Trophoblast cell (in vitro differentiated cells and primary cell): ENCODE measurements around the gene KRTAP1-1.
"Not testable (repeated sequence)": the region's sequence is repeated elsewhere in the genome, so short reads cannot be mapped to it uniquely, and the experiment has no call there.

Experiments used
- DNase-seq, 2 donors: peaks; one replicate each; pipeline ENCODE4 v3.0.0-alpha.2; 2016
- H2AFZ ChIP-seq: 2 replicates; pipeline ENCODE4 v1.6.1; 2013; ENCODE audit warnings: low read length, moderate library complexity, mild to moderate bottlenecking; ENCODE audit not compliant: insufficient read depth, poor library complexity
- H2AK5ac ChIP-seq: 2 replicates; pipeline ENCODE4 v1.6.1; 2013; ENCODE audit warnings: mild to moderate bottlenecking, low read length
- H2BK120ac ChIP-seq: 2 replicates; pipeline ENCODE4 v1.6.1; 2013; ENCODE audit warnings: low read length, mild to moderate bottlenecking, moderate library complexity; ENCODE audit not compliant: insufficient read depth, poor library complexity
- H2BK12ac ChIP-seq: 2 replicates; pipeline ENCODE4 v1.6.1; 2013; ENCODE audit warnings: mild to moderate bottlenecking, low read length, moderate library complexity
- H2BK5ac ChIP-seq: 2 replicates; pipeline ENCODE4 v1.6.1; 2013; ENCODE audit warnings: low read length, low read depth, moderate library complexity, mild to moderate bottlenecking; ENCODE audit not compliant: poor library complexity
- H3K14ac ChIP-seq: 2 replicates; pipeline ENCODE4 v1.6.1; 2013; ENCODE audit warnings: mild to moderate bottlenecking, low read length
- H3K18ac ChIP-seq: 2 replicates; pipeline ENCODE4 v1.6.1; 2013; ENCODE audit warnings: mild to moderate bottlenecking, low read length
- H3K23ac ChIP-seq: 2 replicates; pipeline ENCODE4 v1.6.1; 2013; ENCODE audit warnings: low read length
- H3K27ac ChIP-seq: 2 replicates; pipeline ENCODE4 v1.5.1; 2013; ENCODE audit warnings: low read depth, mild to moderate bottlenecking, inconsistent platforms, low read length, moderate library complexity
- H3K27me3 ChIP-seq: 2 replicates; pipeline ENCODE4 v1.6.1; 2013; ENCODE audit warnings: inconsistent platforms, mild to moderate bottlenecking, low read length, moderate library complexity; ENCODE audit not compliant: insufficient read depth
- H3K36me3 ChIP-seq, 2 experiments: 1 replicate in 1 of 2; 2 replicates in 1 of 2; pipeline ENCODE4 v1.6.1; 2013; ENCODE audit warnings: low read length in 2 of 2, mild to moderate bottlenecking in 2 of 2, moderate library complexity in 1 of 2; ENCODE audit not compliant: insufficient read depth in 2 of 2, control insufficient read depth in 1 of 2
- H3K4ac ChIP-seq: 2 replicates; pipeline ENCODE4 v1.6.1; 2013; ENCODE audit warnings: low read depth, mild to moderate bottlenecking, low read length, moderate library complexity
- H3K4me1 ChIP-seq, 2 experiments: 1 replicate in 1 of 2; 2 replicates in 1 of 2; pipeline ENCODE4 v1.6.1; 2013; ENCODE audit warnings: low read length in 2 of 2, mild to moderate bottlenecking in 2 of 2, moderate library complexity in 1 of 2; ENCODE audit not compliant: insufficient read depth in 2 of 2, control insufficient read depth in 1 of 2
- H3K4me2 ChIP-seq: 2 replicates; pipeline ENCODE4 v1.6.1; 2013; ENCODE audit warnings: inconsistent platforms, mild to moderate bottlenecking, low read length, moderate library complexity
- H3K4me3 ChIP-seq: 2 replicates; pipeline ENCODE4 v1.5.1; 2013; ENCODE audit warnings: mild to moderate bottlenecking, low read depth, low read length, inconsistent platforms
- H3K79me1 ChIP-seq: one replicate; pipeline ENCODE4 v1.6.1; 2013; ENCODE audit warnings: low read length
- H3K79me2 ChIP-seq: 2 replicates; pipeline ENCODE4 v1.6.1; 2013; ENCODE audit warnings: low read length, mild to moderate bottlenecking; ENCODE audit not compliant: control insufficient read depth, insufficient read depth, poor library complexity
- H3K9ac ChIP-seq: 2 replicates; pipeline ENCODE4 v1.6.1; 2013; ENCODE audit warnings: mild to moderate bottlenecking, low read length
- H3K9me3 ChIP-seq: 2 replicates; pipeline ENCODE4 v1.6.1; 2013; ENCODE audit warnings: low read depth, mild to moderate bottlenecking, control low read depth, inconsistent platforms, low read length; ENCODE audit not compliant: insufficient read depth
- H4K12ac ChIP-seq: 2 replicates; pipeline ENCODE4 v1.6.1; 2013; ENCODE audit warnings: low read depth, mild to moderate bottlenecking, low read length, moderate library complexity
- H4K8ac ChIP-seq: 2 replicates; pipeline ENCODE4 v1.6.1; 2013; ENCODE audit warnings: low read depth, mild to moderate bottlenecking, low read length, moderate library complexity
- H4K91ac ChIP-seq: one replicate; pipeline ENCODE4 v1.6.1; 2013; ENCODE audit warnings: low read depth, mild to moderate bottlenecking, low read length, moderate library complexity
- WGBS: extraction: QIAGEN DNeasy Blood & Tissue Kit; methylation state at CpG from one replicate; pipeline ENCODE4 v1.1.7; 2013; ENCODE audit warnings: missing lambda C conversion rate; ENCODE audit not compliant: insufficient read length, insufficient coverage; ENCODE audit errors: extremely low coverage; 5-methylcytosine and 5-hydroxymethylcytosine counted together

KRTAP1-1 gene

DNA sequence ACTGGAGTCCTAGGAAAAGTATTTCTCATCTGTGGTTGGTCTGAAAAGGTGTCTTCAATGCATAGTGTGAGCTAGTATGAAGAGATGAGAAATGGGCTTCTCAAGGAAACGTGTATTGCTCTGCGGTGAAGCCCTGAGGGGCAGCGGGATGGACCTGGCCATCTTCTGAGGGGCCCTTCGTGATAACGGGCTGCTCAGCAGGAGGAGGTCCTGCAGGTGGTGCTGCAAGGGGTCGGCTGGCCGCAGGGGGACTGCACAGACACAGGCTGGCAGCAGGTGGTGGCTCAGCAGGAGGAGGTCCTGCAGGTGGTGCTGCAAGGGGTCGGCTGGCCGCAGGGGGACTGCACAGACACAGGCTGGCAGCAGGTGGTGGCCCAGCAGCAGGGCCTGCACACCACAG, 13.3 kb upstream of the KRTAP1-1 start:
- not testable (repeated sequence) for H3K4me2 ChIP-seq, H3K18ac ChIP-seq, H4K8ac ChIP-seq, DNase-seq, H3K9me3 ChIP-seq, H2BK5ac ChIP-seq, H3K27me3 ChIP-seq, H3K4ac ChIP-seq, H3K23ac ChIP-seq, H3K4me3 ChIP-seq, H2AFZ ChIP-seq, H3K79me1 ChIP-seq, H2AK5ac ChIP-seq, H4K91ac ChIP-seq, H2BK120ac ChIP-seq, H3K4me1 ChIP-seq, H2BK12ac ChIP-seq, H3K79me2 ChIP-seq, H3K9ac ChIP-seq, H3K27ac ChIP-seq, H3K36me3 ChIP-seq, H3K14ac ChIP-seq, H4K12ac ChIP-seq
- no CpG with 5 or more reads among the region's 9 CpGs for WGBS

DNA sequence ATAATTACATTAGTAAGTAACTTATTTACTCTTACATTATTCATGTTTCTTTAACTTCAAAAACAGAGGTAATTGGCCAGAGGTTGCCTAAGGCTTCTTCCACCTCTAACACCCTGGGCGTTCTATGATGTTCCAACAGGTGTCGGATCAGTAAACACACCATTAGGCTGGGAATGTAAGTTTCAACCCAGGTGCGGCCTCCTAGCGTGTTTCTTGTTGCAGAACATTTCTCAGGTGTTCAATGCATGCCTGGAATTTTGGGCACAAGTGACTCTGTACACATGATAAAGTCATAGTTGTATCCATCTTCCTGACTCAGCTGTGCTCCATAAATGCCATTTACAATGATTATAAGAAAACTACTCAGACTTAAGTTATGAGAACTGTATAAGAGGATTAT, 12.8 kb upstream of the KRTAP1-1 start:
- no peaks in the 10 kb centered on the region for H3K36me3 ChIP-seq
- H4K91ac ChIP-seq, result no peak overlapping the region
- H3K9ac ChIP-seq, result no peak overlapping the region
- H2BK120ac ChIP-seq, result no peak overlapping the region
- no peaks in the 10 kb centered on the region for H3K9me3 ChIP-seq
- H3K79me2 ChIP-seq, result no peaks in the 10 kb centered on the region
- H3K14ac ChIP-seq, result no peak overlapping the region
- no peak overlapping the region for H4K8ac ChIP-seq
- no peak overlapping the region for H4K12ac ChIP-seq
- peaks cover 0 to 2% of the 10 kb centered on the region in 2 experiments for H3K4me1 ChIP-seq
- no peak overlapping the region for H2BK12ac ChIP-seq
- H2AFZ ChIP-seq, result no peak overlapping the region
- no peaks in the 10 kb centered on the region for H3K79me1 ChIP-seq
- WGBS, result no CpG with 5 or more reads among the region's 4 CpGs
- no peak overlapping the region for H3K27ac ChIP-seq
- peak; percentile 66 to 82 for DNase-seq
- H3K4me2 ChIP-seq, result no peak overlapping the region
- H3K27me3 ChIP-seq, result no peaks in the 10 kb centered on the region
- H3K4me3 ChIP-seq, result no peak overlapping the region
- H3K4ac ChIP-seq, result no peak overlapping the region
- no peak overlapping the region for H2BK5ac ChIP-seq
- H3K23ac ChIP-seq, result no peak overlapping the region
- no peak overlapping the region for H3K18ac ChIP-seq
- H2AK5ac ChIP-seq, result no peak overlapping the region

DNA sequence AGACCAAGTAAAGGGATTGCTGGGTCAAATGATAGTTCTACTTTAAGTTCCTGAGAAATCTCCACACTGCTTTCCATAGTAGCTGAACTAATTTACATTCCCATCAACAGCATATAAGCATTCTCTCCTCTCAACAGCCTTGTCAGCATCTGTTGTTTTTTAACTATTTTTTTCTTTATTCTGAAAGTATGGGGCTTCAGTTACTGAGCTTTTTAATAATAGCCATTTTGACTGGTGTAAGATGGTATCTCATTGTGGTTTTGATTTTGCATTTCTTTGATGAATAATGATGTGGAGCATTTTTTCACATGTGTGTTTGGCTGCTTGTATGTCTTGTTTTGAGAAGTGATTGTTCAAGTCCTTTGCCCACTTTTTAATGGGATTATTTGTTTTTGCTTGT, 11.3 kb upstream of the KRTAP1-1 start:
- H3K36me3 ChIP-seq, result no peaks in the 10 kb centered on the region
- H3K27me3 ChIP-seq, result no peaks in the 10 kb centered on the region
- H3K79me2 ChIP-seq, result no peaks in the 10 kb centered on the region
- H4K8ac ChIP-seq, result no peak overlapping the region
- H2BK12ac ChIP-seq, result no peak overlapping the region
- DNase-seq, result no peak
- H3K79me1 ChIP-seq, result peaks cover 4% of the 10 kb centered on the region
- no peak overlapping the region for H2AK5ac ChIP-seq
- no peak overlapping the region for H3K18ac ChIP-seq
- no peak overlapping the region for H2BK120ac ChIP-seq
- H3K9me3 ChIP-seq, result no peaks in the 10 kb centered on the region
- no peak overlapping the region for H4K91ac ChIP-seq
- no peak overlapping the region for H3K14ac ChIP-seq
- no peak overlapping the region for H2AFZ ChIP-seq
- no peak overlapping the region for H4K12ac ChIP-seq
- H2BK5ac ChIP-seq, result no peak overlapping the region
- H3K27ac ChIP-seq, result no peak overlapping the region
- no peak overlapping the region for H3K9ac ChIP-seq
- H3K4me1 ChIP-seq, result peaks cover 5 to 6% of the 10 kb centered on the region in 2 experiments
- no peak overlapping the region for H3K4me2 ChIP-seq
- no peak overlapping the region for H3K4me3 ChIP-seq
- H3K4ac ChIP-seq, result no peak overlapping the region
- no peak overlapping the region for H3K23ac ChIP-seq

DNA sequence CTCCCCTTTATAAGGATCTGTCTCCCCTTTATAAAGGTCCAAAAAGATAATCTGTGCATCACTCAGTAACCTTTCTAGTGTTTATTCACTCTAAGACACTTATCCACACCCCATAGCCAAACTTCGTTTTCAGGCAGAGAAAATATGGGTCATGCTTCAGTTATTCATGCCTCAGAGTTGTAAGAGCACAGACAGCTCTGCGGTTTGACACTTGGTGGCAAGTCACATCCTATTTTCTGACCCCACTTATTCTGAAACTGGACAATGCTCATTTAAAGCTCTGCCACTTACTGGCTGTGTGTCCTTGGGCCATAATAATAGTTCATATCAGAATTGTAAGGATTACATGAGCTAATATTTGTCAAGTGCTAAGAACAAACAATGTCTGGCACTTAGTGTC, 7.9 kb upstream of the KRTAP1-1 start:
- no peak overlapping the region for H3K18ac ChIP-seq
- no peaks in the 10 kb centered on the region for H3K36me3 ChIP-seq
- no peak overlapping the region for H3K4me3 ChIP-seq
- peaks cover 5 to 6% of the 10 kb centered on the region in 2 experiments for H3K4me1 ChIP-seq
- no CpG with 5 or more reads among the region's 2 CpGs for WGBS
- no peak overlapping the region for H2BK12ac ChIP-seq
- H3K4me2 ChIP-seq, result peak overlapping the region; percentile 27
- H4K91ac ChIP-seq, result no peak overlapping the region
- H3K9ac ChIP-seq, result no peak overlapping the region
- H2BK5ac ChIP-seq, result no peak overlapping the region
- H2AFZ ChIP-seq, result no peak overlapping the region
- no peak overlapping the region for H3K4ac ChIP-seq
- no peak overlapping the region for H3K23ac ChIP-seq
- no peak overlapping the region for H2AK5ac ChIP-seq
- H4K8ac ChIP-seq, result no peak overlapping the region
- H4K12ac ChIP-seq, result no peak overlapping the region
- DNase-seq, result peak; percentile 31 to 81
- H3K79me1 ChIP-seq, result peaks cover 5% of the 10 kb centered on the region
- no peaks in the 10 kb centered on the region for H3K27me3 ChIP-seq
- H3K27ac ChIP-seq, result peak overlapping the region; percentile 80
- no peak overlapping the region for H3K14ac ChIP-seq
- H2BK120ac ChIP-seq, result no peak overlapping the region
- no peaks in the 10 kb centered on the region for H3K79me2 ChIP-seq
- H3K9me3 ChIP-seq, result no peaks in the 10 kb centered on the region
